ENCODE results near the gene DGKQ. TPM values are rescaled to one million over a fixed set of nuclear protein-coding genes. Genes with fewer than 3 reads are reported as not detected.
A peak's percentile ranks its signal among the peaks of the same experiment; 100 is the strongest.

DGKQ gene
- 10.1 TPM for total RNA-seq
- long read RNA-seq, partial matches to known transcripts = 23 of 29 reads
- long read RNA-seq, other reads (novel, unspliced or antisense) = 6 of 29 reads

- DNase-seq (ENCODE audit: low spot score) = peak; percentile 97
Measured at GRCh38 chr4:973431-974397, at the start of gene DGKQ. DGKQ (minus strand) TSS chr4:973569; CDS start chr4:973482, 87 bp downstream.

- no peak for DNase-seq (ENCODE audit: low spot score)
Measured at GRCh38 chr4:1022739-1023066, 49.3 kb upstream of the DGKQ start.

GRCh38 chr4:1022051-1022738, 48.8 kb upstream of the DGKQ start:
- DNase-seq (ENCODE audit: low spot score) = no peak

DNA sequence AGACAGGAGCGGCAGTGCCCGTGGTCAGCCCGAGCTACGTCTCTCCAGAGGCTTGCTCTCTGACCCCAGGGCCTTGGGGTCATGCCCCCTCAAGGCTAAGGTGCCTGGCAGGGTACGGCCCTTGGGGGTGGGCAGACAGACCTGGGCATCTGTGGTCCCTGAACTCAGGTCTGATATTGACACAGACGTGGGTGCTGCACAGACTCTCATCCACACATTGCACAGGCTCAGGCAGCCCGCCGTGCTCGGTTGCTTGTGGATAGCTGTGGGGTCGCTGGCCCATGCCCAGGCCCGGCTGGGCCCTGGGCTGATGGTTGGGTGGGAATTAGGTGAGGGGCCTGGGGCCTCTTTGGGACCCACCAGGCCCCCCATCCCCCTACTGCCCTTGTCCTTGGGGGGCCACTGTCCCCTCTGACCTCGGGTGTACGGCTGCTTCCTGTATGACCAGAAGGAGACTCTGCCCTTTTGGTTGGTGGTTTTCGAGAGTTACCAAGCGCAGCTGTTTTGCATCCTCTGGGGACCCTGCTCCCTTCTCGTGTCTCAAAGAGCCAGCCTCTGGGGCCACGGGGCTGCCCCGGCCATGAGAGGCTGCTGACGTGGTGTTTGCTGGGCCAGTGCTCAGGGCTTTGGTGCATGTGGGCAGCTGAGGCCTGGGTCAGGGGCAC, 48.1 kb upstream of the DGKQ start:
- DNase-seq (ENCODE audit: low spot score) = no peak

DNA sequence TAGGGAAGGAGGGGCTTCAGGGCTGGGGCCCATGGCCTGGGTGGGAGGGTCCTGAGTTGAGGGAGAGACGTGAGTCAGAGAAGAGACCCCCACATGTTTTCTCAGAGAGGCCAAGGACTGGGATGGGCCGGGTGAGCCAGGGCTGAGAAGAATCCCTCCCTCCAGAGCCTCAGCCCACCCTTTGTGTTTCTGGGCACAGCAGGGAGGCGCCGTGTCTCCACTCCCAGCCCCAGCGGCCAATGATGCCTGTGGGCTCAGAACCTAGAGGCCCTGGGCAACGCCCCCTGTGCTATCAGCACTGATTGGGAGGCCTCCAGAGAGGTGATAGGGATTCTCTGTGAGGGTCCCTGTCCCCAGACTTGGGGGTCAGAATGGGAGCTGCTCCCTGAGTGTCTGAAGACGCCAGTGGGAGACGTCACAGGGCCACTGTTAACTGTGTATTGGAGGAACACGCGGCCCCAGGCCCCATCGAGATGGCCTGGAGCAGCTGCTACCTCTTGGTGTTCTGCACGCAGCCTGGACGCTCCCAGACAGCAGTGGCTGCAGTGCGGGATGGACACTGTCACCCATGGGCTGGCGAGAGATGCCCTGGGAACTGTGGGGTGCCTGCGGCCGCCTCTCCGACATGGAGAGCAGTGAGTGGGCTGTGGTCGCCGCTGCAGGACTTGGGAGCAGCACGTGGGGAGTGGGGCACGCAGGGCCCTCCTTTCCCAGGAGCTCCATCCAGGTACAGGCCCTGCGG, 46.5 kb upstream of the DGKQ start:
- no peak for DNase-seq (ENCODE audit: low spot score)

DNA sequence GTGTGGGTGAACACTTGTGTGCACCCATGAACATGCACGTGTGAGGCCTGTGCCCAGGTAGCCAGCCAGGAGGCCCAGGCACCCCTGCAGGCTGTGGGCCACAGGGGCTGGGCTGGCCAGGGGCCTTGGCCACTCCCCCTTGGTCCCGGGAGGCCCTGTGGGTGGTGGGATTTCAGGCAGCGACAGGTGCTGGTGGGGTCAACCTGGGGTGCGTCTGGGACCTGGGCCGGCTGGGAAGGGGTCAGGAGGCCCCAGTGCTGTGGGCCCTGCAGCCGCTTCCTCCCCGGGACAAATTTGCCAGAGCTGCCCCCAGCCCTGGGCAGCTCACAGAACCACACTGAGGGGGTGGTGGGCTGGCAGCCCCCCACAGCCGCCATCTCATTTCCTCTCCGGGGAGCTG, 46.0 kb upstream of the DGKQ start:
- DNase-seq (ENCODE audit: low spot score) = no peak

- no peak for DNase-seq (ENCODE audit: low spot score)
Measured at GRCh38 chr4:1018147-1019020, 45.0 kb upstream of the DGKQ start.

DNA sequence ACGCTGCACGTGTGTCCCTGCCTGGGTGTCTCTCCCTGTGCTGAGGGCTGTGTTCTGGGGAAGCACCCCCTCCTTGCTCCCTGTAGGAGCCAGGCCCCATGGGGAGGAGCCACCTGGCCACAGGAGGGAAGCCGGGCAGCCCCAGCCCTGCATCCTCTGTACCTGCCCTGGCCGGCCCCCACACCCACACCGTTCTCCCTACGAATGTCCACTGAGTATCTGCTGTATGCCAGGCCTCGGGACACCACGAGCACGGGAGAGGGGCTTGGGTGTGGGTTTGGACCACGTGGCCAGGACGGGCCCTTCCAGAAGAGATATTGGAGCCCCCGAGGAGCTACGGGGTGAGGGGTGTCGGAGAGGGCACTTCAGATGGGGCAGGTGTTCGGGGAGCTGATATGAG, 44.3 kb upstream of the DGKQ start:
- DNase-seq (ENCODE audit: low spot score) = no peak

- DNase-seq (ENCODE audit: low spot score) = no peak
Measured at GRCh38 chr4:1017211-1017610, 43.8 kb upstream of the DGKQ start.

GRCh38 chr4:1015746-1016145, 42.4 kb upstream of the DGKQ start:
- DNase-seq (ENCODE audit: low spot score) = no peak

GRCh38 chr4:1015179-1015578, 41.8 kb upstream of the DGKQ start:
- no peak for DNase-seq (ENCODE audit: low spot score)

- no peak for DNase-seq (ENCODE audit: low spot score)
Measured at GRCh38 chr4:1014291-1015167, 41.2 kb upstream of the DGKQ start.

GRCh38 chr4:1013225-1014073, 40.1 kb upstream of the DGKQ start:
- DNase-seq (ENCODE audit: low spot score) = no peak

DNA sequence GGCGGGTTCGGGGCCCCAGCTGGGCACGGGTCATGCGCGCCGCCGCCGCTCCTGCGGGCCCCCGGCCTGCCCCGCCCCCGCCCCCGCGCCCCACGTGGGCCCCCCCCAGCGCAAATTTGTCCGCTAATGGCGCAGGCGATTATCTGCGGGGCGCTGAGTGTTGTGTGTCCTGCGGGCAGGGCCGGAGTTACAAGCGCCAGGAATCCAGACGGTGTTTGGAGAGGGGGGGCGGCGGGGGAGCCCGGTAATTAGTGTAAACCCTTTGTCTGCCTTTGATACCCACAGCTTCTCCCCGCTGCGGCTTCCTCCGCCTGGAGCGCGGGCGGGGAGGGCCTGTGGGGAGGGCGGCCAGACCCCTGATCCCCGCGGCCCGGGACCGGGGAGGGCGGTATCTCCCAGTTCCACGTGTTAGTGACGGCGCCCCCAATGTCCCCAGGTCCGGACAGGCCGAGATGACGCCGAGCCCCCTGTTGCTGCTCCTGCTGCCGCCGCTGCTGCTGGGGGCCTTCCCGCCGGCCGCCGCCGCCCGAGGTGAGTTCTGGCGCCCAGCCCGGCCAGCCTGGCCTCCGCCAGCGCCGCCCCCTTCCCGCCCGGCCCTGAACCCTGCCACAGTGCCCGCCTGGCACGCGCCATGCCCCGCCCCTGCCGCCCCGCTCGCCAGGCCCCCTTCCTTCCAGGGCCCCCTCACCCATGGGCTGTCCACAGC, 38.8 kb upstream of the DGKQ start:
- no peak for DNase-seq (ENCODE audit: low spot score)

DNA sequence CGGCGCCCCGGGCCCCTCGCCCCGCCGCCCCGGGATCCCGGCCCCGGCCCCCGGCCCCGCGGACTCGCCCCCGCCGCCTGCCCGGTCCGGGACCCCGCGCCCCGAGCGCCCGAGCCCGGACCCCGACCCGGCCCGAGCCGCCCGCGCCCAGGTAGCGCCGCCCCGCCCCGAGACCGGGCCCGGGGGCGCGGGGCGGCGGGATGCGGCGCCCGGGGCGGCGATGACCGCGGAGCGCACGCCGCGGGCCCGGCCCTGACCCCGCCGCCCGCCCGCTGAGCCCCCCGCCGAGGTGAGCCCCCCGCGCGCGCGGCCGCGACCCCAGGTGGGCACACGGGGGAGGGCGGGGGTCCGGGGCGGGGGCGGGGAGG, 38.3 kb upstream of the DGKQ start:
- no peak for DNase-seq (ENCODE audit: low spot score)

GRCh38 chr4:1011022-1011665, 37.8 kb upstream of the DGKQ start, which contains the start of gene FGFRL1:
FGFRL1 (plus strand) TSS chr4:1011626; CDS start chr4:1012486, 860 bp downstream.
- DNase-seq (ENCODE audit: low spot score) = peak; percentile 98
